Measurements from ENCODE around the gene NUFIP2.
"Not testable (repeated sequence)": the region's sequence is repeated elsewhere in the genome, so short reads cannot be mapped to it uniquely, and the experiment has no call there.

Gene NUFIP2

GRCh38 chr17:29292071-29292991 lies 1.6 kb downstream of the NUFIP2 start:
- Mint-ChIP-seq H3K4me3 (peak overlapping the region; percentile 100), H3K9me3 (no peaks in the 10 kb centered on the region), H3K27ac (peak overlapping the region; percentile 80), H3K36me3 (ENCODE audit: low read depth) (peaks cover 31% of the 10 kb centered on the region), H3K4me1 (ENCODE audit: low read depth) (peaks cover 41% of the 10 kb centered on the region), H3K27me3 (ENCODE audit: low read depth) (no peaks in the 10 kb centered on the region)

- no peaks in the 10 kb centered on the region for H3K27me3 Mint-ChIP-seq (ENCODE audit: low read depth)
- H3K4me1 Mint-ChIP-seq (ENCODE audit: low read depth): peaks cover 48% of the 10 kb centered on the region
- H3K9me3 Mint-ChIP-seq: no peaks in the 10 kb centered on the region
- peak overlapping the region; percentile 80 for H3K27ac Mint-ChIP-seq
- H3K36me3 Mint-ChIP-seq (ENCODE audit: low read depth): peaks cover 42% of the 10 kb centered on the region
- H3K4me3 Mint-ChIP-seq: peak overlapping the region; percentile 88
These were observed 2.7 kb downstream of the NUFIP2 start for GRCh38 chr17:29291163-29291752.

- Mint-ChIP-seq H3K4me3 (no peak overlapping the region), H3K9me3 (no peaks in the 10 kb centered on the region), H3K27ac (no peak overlapping the region), H3K36me3 (ENCODE audit: low read depth) (peaks cover 47% of the 10 kb centered on the region), H3K27me3 (ENCODE audit: low read depth) (no peaks in the 10 kb centered on the region), H3K4me1 (ENCODE audit: low read depth) (peaks cover 48% of the 10 kb centered on the region)
These were observed 4.1 kb downstream of the NUFIP2 start for GRCh38 chr17:29289852-29290251.

GRCh38 chr17:29283961-29284360 lies 10.0 kb downstream of the NUFIP2 start:
- Mint-ChIP-seq H3K27ac (no peak overlapping the region), H3K9me3 (peaks cover 11% of the 10 kb centered on the region), H3K4me3 (no peak overlapping the region), H3K36me3 (ENCODE audit: low read depth) (peaks cover 76% of the 10 kb centered on the region), H3K4me1 (ENCODE audit: low read depth) (peaks cover 35% of the 10 kb centered on the region), H3K27me3 (ENCODE audit: low read depth) (no peaks in the 10 kb centered on the region)

GRCh38 chr17:29283496-29283895 lies 10.5 kb downstream of the NUFIP2 start:
- peaks cover 32% of the 10 kb centered on the region for H3K4me1 Mint-ChIP-seq (ENCODE audit: low read depth)
- H3K9me3 Mint-ChIP-seq: peaks cover 16% of the 10 kb centered on the region
- H3K4me3 Mint-ChIP-seq: no peak overlapping the region
- no peak overlapping the region for H3K27ac Mint-ChIP-seq
- H3K36me3 Mint-ChIP-seq (ENCODE audit: low read depth): peaks cover 76% of the 10 kb centered on the region
- no peaks in the 10 kb centered on the region for H3K27me3 Mint-ChIP-seq (ENCODE audit: low read depth)

GRCh38 chr17:29279397-29280070 lies 14.4 kb downstream of the NUFIP2 start:
- Mint-ChIP-seq H3K4me1 (ENCODE audit: low read depth) (peaks cover 37% of the 10 kb centered on the region), H3K4me3 (no peak overlapping the region), H3K27me3 (ENCODE audit: low read depth) (no peaks in the 10 kb centered on the region), H3K27ac (no peak overlapping the region), H3K36me3 (ENCODE audit: low read depth) (peaks cover 75% of the 10 kb centered on the region), H3K9me3 (peaks cover 16% of the 10 kb centered on the region)

GRCh38 chr17:29278692-29279091 lies 15.3 kb downstream of the NUFIP2 start:
- Mint-ChIP-seq H3K4me3 (no peak overlapping the region), H3K27me3 (ENCODE audit: low read depth) (no peaks in the 10 kb centered on the region), H3K36me3 (ENCODE audit: low read depth) (peaks cover 79% of the 10 kb centered on the region), H3K27ac (no peak overlapping the region), H3K9me3 (peaks cover 16% of the 10 kb centered on the region), H3K4me1 (ENCODE audit: low read depth) (peaks cover 39% of the 10 kb centered on the region)

- no peak overlapping the region for H3K27ac Mint-ChIP-seq
These were observed 20.0 kb downstream of the NUFIP2 start for GRCh38 chr17:29273924-29274323.

GRCh38 chr17:29271980-29272379 lies 22.0 kb downstream of the NUFIP2 start:
- not testable (repeated sequence) for H3K27ac Mint-ChIP-seq; H3K4me3 Mint-ChIP-seq; H3K9me3 Mint-ChIP-seq; H3K27me3 Mint-ChIP-seq (ENCODE audit: low read depth)
- Mint-ChIP-seq H3K4me1 (ENCODE audit: low read depth) (peaks cover 27% of the 10 kb centered on the region), H3K36me3 (ENCODE audit: low read depth) (peaks cover 36% of the 10 kb centered on the region)

More at GRCh38 chr17:29273924-29274323, 20.0 kb downstream of the NUFIP2 start:
- Mint-ChIP-seq H3K27me3 (ENCODE audit: low read depth) (no peaks in the 10 kb centered on the region), H3K4me3 (no peak overlapping the region), H3K4me1 (ENCODE audit: low read depth) (peaks cover 38% of the 10 kb centered on the region), H3K9me3 (peaks cover 5% of the 10 kb centered on the region), H3K36me3 (ENCODE audit: low read depth) (peaks cover 53% of the 10 kb centered on the region)

- Mint-ChIP-seq H3K27ac (peak overlapping the region; percentile 31), H3K4me3 (no peak overlapping the region), H3K4me1 (ENCODE audit: low read depth) (peaks cover 14% of the 10 kb centered on the region), H3K9me3 (no peaks in the 10 kb centered on the region), H3K36me3 (ENCODE audit: low read depth) (peaks cover 42% of the 10 kb centered on the region), H3K27me3 (ENCODE audit: low read depth) (no peaks in the 10 kb centered on the region)
These were observed 30.0 kb downstream of the NUFIP2 start for GRCh38 chr17:29263916-29264315.

GRCh38 chr17:29257756-29258155 lies 36.2 kb downstream of the NUFIP2 start:
- H3K27ac Mint-ChIP-seq: no peak overlapping the region

GRCh38 chr17:29256735-29257466 lies 37.0 kb downstream of the NUFIP2 start:
- H3K4me3 Mint-ChIP-seq: no peak overlapping the region
- H3K4me1 Mint-ChIP-seq (ENCODE audit: low read depth): peaks cover 13% of the 10 kb centered on the region
- H3K27ac Mint-ChIP-seq: no peak overlapping the region
- peaks cover 29% of the 10 kb centered on the region for H3K36me3 Mint-ChIP-seq (ENCODE audit: low read depth)
- H3K9me3 Mint-ChIP-seq: no peaks in the 10 kb centered on the region
- H3K27me3 Mint-ChIP-seq (ENCODE audit: low read depth): no peaks in the 10 kb centered on the region

More at GRCh38 chr17:29257756-29258155, 36.2 kb downstream of the NUFIP2 start:
- Mint-ChIP-seq H3K4me1 (ENCODE audit: low read depth) (peaks cover 14% of the 10 kb centered on the region), H3K27me3 (ENCODE audit: low read depth) (no peaks in the 10 kb centered on the region), H3K36me3 (ENCODE audit: low read depth) (peaks cover 32% of the 10 kb centered on the region), H3K4me3 (no peak overlapping the region), H3K9me3 (no peaks in the 10 kb centered on the region)

GRCh38 chr17:29255926-29256522 lies 37.9 kb downstream of the NUFIP2 start:
- H3K36me3 Mint-ChIP-seq (ENCODE audit: low read depth): peaks cover 21% of the 10 kb centered on the region
- no peaks in the 10 kb centered on the region for H3K27me3 Mint-ChIP-seq (ENCODE audit: low read depth)
- H3K27ac Mint-ChIP-seq: no peak overlapping the region
- H3K4me1 Mint-ChIP-seq (ENCODE audit: low read depth): peaks cover 8% of the 10 kb centered on the region
- H3K4me3 Mint-ChIP-seq: no peak overlapping the region
- no peaks in the 10 kb centered on the region for H3K9me3 Mint-ChIP-seq

GRCh38 chr17:29253037-29253436 lies 40.9 kb downstream of the NUFIP2 start:
- no peaks in the 10 kb centered on the region for H3K9me3 Mint-ChIP-seq
- H3K27me3 Mint-ChIP-seq (ENCODE audit: low read depth): no peaks in the 10 kb centered on the region
- peaks cover 5% of the 10 kb centered on the region for H3K4me1 Mint-ChIP-seq (ENCODE audit: low read depth)
- H3K4me3 Mint-ChIP-seq: no peak overlapping the region
- peaks cover 12% of the 10 kb centered on the region for H3K36me3 Mint-ChIP-seq (ENCODE audit: low read depth)
- no peak overlapping the region for H3K27ac Mint-ChIP-seq
